HG03571 (cell line): ENCODE measurements around the gene UVSSA.

Experiments
- ATAC-seq: cut with Tn5 transposase; IDR thresholded peaks from one replicate; pipeline ENCODE4 v1.9.1; 2021; ENCODE audit not compliant: unreplicated experiment

UVSSA gene

GRCh38 chr4:1348014-1348513 lies 1.1 kb downstream of the UVSSA start:
- no peak for ATAC-seq

- no peak for ATAC-seq
Measured at GRCh38 chr4:1348746-1349145, 1.7 kb downstream of the UVSSA start.

- ATAC-seq: no peak
Measured at GRCh38 chr4:1349359-1350168, 2.6 kb downstream of the UVSSA start.

GRCh38 chr4:1350169-1350520 lies 3.1 kb downstream of the UVSSA start:
- ATAC-seq: no peak

GRCh38 chr4:1351854-1352566 lies 5.0 kb downstream of the UVSSA start:
- no peak for ATAC-seq

GRCh38 chr4:1352567-1352900 lies 5.5 kb downstream of the UVSSA start:
- no peak for ATAC-seq

GRCh38 chr4:1353186-1354055 lies 6.4 kb downstream of the UVSSA start:
- ATAC-seq: no peak

- ATAC-seq: no peak
Measured at GRCh38 chr4:1354136-1354982, 7.4 kb downstream of the UVSSA start.

GRCh38 chr4:1354983-1355275 lies 7.9 kb downstream of the UVSSA start:
- ATAC-seq: no peak

- ATAC-seq: no peak
Measured at GRCh38 chr4:1355378-1355777, 8.4 kb downstream of the UVSSA start.

GRCh38 chr4:1356181-1356998 lies 9.4 kb downstream of the UVSSA start:
- no peak for ATAC-seq

GRCh38 chr4:1357356-1358248 lies 10.6 kb downstream of the UVSSA start:
- no peak for ATAC-seq

- no peak for ATAC-seq
Measured at GRCh38 chr4:1358421-1359143, 11.6 kb downstream of the UVSSA start.

- ATAC-seq: no peak
Measured at GRCh38 chr4:1359144-1359501, 12.1 kb downstream of the UVSSA start.

GRCh38 chr4:1359976-1360375 lies 13.0 kb downstream of the UVSSA start:
- no peak for ATAC-seq

GRCh38 chr4:1360423-1361283 lies 13.6 kb downstream of the UVSSA start:
- no peak for ATAC-seq

GRCh38 chr4:1361431-1361830 lies 14.4 kb downstream of the UVSSA start:
- ATAC-seq: no peak
